Frontal cortex (tissue), 4 donors: ENCODE results near the gene SOX13. TPM values are rescaled to one million over a fixed set of nuclear protein-coding genes. Genes with fewer than 3 reads are reported as not detected.

Experiments
- DNase-seq, 2 donors: peaks; one replicate each; pipeline ENCODE4 v3.0.0; 2012; ENCODE audit warnings: low spot score in 2 of 2
- FAIRE-seq: peaks from 2 replicates; lab custom pipeline; 2012; peaks lifted over from hg19 to GRCh38; lab: Jason Lieb, UNC
- total RNA-seq: library from RNA; depleted of rRNA; stranded (reverse); fragments of >200 nt; gene quantifications from one replicate; pipeline ENCODE4 v1.2.3, GENCODE V29; 2014
- donor health status: control.
- donor health status: control.
- donor health status: control.

The SOX13 gene
- total RNA-seq, 1 donor from 2014 or later: 1.6 TPM

DNA sequence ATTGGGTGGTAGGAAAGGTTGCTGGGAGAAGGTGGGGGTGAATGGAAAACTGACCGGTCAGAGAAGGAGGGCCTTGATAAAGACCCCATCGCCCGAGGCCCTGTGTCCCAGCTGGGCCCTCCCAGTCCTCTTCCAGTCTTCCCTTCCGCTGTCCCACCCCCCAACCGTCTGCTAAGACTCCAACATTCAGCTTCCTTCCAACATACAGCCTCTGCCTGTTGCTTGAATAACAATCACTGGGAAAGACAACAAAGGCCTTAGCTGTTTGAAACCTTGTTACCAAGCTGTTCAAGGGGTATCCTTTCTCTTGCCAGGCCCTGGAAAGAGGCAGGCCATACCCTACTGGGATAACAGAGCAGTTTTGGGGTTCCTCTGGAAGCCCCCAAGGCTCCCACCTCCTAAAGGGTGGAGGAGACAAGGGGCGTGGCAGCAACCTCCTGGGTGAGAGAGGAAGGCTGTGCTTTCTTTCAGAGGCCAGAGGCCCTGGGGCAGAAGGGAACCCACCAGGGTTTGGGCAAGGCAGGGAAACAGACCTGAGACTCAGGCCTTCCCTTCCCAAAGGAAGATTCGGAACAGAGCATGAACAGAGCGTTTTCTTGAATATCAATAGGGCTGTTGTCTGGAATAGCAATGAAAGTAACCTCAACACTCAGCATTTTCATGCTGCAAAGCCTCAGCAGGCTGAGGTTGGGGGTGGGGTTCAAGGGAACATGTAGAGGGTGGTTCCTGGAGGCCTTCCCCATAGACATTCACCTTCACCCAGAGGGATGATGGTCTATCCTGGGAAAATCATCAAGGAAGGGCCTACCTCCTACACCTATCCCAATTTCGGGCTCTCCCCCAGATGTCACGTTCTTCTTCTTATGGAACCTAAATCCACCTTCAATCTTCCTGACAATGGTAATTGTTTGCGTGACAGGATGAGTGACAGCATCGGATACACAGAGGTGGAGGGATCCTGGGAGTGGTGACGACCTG, 74.8 kb downstream of the SOX13 start:
- DNase-seq (no peak), FAIRE-seq (no peak)

DNA sequence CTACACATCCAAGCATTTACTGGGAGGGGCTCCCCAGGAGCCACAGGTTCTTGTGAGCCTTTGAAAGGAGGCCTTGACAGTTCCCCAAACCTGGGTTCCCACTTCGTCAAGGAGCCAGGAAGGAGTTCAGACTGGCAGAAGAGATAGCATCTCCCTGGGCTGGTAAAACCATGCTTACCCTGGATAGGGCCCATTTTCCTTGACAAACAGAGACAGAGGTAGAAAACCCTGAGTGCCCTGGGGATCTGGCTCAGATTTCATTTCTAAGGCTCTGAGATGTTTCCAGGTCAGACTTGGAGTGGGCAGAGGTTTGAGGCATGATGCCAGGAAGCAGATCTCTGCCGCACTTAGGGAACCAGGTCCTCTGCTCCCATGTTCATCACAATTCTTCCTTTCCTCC, 76.2 kb downstream of the SOX13 start:
- no peak for FAIRE-seq
- DNase-seq: no peak

DNA sequence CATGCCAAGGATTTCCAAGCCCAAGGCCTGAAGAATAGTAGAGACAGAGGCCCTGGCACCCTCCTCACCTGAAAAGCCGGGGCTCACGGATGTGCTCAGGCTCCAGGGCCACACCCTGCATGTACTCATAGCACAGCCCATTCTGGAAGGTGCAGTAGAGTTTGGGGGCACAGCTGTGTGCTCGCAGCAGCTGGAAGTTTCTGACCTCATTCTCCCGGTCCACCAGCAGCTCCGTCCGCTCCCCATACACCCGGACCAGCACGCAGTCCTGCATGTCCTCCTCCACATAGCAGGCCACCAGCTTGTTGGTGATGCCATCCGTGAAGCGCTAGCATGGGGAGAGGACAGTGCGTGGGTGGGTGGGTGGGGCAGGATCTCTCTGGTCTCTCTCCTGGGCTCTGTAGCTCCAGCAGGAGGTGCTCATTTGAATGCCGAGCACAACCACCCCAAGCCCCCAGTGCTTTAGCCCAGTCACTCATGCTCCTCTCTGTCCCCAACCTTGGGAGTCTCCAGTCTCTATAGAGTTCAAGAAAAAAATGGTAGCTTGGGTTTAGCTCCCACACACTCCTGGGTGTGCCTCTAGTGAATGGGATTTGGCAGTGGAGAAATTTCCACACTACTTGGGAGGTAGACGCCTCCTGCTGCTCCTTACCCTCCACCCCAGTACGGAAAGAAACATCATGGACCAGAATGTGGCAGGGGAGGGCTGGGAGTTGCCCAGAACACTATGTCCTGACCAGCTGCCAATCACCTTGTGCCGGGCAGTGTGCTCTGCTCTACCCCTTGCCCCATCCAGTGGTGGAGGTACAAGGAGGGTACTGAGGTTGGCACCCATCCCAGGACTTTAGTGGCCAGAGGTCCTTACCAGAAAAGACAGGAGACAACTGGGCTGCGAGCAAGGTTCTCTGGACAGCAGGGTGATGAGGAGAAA, 77.0 kb downstream of the SOX13 start:
- FAIRE-seq: no peak
- DNase-seq: no peak

DNA sequence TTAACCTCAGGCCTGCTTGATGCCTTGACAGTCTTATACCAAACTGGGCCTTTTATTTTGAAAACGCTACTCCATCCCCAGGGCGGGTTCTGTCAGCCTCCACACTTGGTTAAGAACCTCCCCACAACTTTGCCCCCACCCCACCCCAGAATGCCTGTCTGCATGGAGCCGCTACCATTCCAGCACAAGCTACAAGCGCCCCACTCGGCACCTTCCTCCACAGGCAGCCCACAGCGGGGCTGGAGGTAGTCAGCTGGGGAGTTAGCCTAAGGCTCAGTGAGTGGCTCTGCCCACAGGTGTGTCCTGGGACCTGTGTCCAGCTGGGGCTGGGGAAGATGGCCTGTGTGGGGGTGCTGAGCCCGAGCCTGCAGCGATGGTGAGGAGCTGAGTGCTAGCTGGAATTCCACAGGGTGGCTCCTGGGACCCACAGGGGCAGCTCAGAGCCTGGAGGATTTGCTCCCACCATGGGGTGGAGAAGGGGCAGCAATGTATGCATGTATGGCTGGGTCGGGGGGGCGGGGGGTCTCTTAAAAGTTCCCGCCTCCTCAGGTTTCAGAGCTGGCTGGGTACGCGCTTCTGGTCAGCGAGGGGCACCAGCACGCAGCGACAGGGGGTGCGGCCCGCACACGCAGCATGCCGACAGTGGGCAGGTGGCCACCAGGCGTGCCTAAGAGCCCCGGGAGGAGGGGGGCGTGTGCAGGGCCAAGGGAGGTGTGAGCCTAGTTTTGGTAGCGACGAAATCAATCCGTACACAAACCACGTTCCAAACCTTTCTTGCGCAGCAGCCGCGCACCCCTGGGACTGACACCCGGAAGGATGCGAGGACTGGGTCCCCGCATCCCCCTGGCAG, 78.0 kb downstream of the SOX13 start:
- FAIRE-seq: no peak
- no peak for DNase-seq

DNA sequence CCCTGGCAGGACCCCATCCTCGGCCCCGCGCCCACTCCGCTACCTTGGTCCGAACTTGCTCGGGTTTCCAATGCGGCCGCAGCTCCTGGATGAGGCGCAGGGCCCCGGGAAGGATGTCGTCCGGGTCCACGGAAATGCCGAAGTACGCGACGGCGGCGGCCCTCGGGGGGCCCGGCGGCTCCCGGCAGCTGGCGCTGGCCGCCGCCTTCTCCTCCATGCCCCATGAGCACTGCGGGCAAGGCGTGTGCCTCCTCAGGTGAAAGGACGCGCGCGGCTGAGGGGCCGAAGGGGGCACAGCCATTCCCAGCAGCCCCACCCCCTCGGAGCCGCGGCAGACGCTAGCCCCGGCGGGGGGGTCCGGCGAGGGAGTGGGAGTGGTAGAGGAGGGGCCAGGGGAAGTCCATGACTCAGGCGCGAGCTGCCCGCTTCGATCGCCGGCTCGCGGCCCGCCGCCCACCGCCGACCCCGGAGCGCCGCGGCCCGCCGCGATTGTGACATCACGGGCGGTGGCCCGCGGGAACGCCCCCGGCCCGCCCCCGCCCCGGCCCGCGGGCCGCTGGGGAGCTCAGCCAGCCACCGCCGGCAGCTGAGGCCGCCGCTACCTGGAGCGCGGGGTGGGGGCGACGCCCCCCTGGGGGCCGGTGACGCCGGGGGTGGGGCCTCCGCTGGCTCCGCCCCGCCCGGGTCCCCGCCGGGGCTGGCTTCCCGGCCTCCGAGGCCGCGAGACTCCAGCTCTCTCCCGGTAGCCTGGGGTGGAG, 78.8 kb downstream of the SOX13 start, which contains the start of gene ETNK2:
TSS of gene ETNK2 (minus strand) at position 493 of the 758 bp plus-strand sequence. CDS start at position 301, 192 bp downstream.
- FAIRE-seq (no peak), DNase-seq (peak; percentile 71 to 92)

DNA sequence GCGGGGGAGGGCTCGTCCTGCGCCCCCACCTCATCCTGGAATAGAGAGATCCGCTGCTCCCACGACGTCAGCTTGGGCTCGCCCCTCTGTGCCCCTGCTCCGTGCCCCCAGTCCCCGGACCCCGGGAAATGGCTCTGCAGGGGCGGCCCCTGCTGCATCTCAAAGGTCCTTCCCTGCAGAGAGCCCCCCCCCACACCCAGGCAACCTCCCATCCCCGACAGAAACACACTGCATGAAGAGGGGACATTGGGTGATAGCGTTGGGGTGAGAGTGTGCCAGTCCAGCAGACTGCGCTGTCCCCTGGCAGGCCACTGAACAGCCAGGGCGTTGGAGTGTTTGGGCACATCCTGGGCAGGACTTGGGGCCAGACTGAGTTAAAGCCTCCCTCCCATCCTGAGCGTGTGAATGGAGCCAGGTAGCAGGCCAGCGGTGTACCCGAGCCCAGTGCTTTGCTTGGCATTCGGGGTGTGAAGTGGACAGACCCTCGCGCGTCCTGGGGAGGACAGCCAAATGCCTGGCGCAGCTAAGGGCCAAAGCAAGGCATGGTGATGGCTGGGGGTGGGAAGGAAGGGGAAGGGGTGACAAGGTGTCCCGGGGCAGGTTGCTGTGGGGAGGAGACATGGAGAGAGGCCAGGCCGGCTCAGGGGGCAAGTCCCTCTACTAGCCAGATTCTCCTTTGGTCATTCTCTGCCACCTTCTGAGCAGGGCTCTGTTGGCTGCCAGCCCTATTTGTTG, 79.6 kb downstream of the SOX13 start:
- DNase-seq: no peak
- no peak for FAIRE-seq

DNA sequence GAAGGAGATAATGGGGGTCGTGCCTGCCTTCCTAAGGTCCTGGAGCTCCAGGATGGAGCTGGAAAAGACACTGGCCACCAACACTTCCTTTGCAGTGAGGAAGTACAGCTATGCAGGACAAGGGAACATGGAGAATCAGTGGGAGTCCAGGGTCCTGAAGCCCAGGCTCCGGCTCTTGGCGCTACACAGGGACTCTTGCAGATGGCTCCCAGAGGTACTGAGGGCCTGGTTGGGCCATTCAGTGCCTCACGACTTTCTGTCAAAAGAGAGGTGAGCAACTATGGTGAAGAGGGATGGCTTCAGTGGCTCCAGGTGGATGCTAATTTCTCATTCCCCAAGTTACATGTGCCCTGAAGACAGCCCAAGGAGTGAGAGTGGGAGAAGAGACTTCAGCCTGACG, 80.8 kb downstream of the SOX13 start:
- FAIRE-seq (no peak), DNase-seq (no peak)

DNA sequence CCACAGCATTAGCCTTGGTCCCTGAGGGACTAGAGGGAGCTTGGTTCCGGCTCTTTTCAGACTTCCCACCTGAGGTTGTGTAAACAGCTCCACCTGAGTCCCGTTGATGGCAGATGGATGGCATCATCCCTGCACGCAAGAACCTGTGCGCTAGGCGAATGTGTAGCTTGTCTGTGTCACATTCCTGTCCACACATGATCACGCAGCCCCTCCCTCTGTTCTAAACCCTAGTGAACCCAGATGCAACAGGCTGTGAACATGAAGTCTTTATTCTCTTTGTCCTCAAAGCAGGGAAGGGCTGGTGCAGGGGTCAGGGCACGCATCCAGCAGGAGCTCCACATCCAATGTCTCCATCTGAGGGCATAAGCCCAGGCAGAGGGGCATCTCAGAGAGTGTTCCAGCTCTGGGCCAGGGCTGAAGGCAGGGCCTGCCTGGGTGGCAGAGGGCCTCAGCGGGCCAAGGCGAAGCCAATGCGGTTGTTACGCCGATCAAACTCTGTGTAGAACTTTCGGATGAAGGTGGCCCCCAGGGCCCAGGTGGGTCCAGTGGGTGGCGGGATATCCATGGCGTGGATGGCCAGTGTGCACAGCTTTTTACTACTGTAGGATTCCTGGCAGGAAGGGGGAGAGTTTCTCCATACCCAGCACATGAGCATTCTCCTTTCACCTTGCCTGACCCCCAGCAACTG, 81.8 kb downstream of the SOX13 start:
- DNase-seq: no peak

DNA sequence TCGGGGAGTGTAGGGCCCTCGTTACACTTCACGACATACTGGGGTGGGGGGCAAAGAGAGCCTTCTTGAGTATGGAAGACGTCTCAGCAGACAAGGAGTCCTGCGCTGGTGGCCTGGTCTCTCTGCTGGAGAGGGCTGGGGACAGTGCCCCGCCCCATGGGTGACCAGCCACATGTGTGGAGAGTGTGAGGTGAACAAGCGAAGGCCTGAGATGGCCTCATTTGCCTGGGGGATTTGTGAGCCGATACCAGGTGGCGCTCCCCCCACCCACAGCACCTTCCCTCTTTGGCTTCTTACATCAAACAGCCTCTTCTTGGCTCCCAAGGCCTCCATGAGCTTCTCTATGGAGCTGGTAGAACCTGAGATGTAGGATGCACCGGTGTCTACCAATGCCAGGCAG, 83.0 kb downstream of the SOX13 start:
- DNase-seq (no peak), FAIRE-seq (no peak)

More for the DNA sequence above, 81.8 kb downstream of the SOX13 start:
- no peak for FAIRE-seq

DNA sequence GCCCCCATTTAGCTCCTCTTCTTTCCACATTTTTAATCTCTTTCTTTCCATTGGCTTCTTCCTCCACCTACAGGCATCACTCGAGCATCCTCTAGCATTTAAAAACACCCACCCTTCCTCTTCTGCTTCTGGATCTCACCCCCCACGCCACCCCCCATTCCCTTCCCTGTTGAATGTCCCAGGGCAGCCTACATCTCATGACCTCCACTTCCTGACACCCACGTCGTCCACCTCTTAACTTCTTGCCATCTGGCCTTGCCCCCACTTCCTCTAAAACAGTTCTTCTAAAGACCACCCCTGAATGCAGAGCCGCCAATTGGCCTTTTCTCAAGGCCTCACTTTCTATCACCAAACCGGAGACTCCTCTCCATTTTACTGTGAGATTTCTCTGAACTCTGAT, 85.0 kb downstream of the SOX13 start:
- DNase-seq (no peak), FAIRE-seq (no peak)

DNA sequence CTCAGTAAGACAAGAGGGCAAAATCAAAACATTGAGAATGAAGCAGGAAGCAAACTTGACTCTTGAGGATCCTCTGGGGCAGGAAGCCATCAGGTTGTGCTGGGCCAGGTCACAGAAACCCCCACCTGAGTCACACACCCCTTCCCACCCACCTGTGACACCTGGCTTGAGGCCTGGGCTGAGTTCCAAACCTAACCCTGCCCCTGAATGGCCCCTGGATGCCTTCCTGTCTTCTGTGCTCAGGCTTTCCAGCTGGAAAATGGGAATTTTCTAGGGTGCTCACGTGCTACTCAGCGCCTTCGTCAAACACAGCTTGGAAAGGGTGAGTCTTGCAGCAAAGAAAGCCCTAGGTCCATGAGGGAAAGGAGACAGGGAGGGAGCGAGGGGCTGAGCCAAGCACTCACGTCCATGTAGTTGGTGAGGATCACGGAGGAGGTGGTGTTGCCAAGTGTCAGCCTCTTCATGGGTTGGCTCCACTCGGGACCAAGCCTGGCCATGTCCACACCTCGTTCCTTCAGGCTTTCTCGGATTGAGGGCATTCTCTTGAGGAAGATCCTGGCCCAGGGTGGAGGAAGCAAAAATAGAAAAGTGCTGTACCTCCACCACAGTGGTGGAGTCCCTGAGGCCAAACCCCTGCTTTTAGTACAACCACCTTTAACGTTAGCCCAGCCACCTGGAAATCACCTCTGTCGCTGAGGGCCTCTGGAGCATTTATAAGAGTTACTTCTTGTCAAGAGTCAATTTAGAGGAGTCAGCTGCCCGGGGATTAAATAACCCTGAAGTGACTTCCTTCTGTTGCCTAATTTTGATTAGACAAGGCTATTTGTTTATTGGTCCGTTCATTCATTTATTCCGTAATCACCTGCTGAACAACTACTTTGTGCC, 88.9 kb downstream of the SOX13 start:
- no peak for DNase-seq
- FAIRE-seq: no peak

DNA sequence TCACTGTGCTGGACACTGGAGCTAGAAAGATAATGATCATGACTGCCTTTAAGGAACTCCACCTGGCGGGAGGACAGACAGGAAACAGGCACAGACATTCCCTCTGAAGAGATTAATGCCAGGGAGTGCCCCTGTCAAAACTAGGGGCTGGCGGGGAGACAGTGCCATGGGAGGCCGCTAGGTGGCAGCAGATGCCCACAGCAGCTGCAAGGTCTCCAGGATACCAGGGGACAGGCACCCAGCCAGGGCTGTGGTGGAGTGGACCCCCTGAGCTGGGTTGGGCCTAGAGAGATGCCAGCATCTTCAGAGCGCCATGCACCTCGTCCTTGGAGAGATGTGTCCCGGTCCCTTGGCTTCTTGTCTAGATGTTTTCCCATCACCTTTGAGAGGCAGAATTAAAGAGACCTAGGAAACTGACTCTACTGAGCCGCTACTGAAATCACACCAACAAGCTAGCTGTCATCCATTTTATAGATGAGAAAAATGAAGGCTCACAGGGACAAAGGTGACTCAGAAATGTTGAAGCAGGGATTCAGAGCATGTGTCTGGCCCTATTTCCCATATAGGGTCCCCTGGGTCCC, 89.7 kb downstream of the SOX13 start:
- no peak for FAIRE-seq
- peak; percentile 58 to 81 for DNase-seq

DNA sequence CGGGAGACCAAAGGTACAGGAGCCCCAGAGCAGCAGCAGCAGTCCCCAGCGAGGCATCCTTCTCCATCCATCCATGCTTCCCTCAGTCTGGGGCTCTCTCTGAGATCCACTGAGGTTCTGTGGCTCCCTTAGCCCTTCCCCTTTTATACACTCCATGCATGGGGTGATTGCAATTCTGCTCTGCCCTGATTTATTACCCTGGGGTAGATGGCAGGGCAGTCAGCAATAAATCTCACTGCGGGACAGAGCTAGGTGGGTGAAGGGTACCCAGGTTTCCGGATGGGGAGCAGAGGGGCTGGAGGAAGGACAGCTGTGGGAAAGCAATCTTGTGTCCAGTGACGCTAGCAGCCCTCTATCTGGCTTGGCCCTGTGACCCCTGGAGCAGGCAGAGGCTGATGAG, 93.3 kb downstream of the SOX13 start, which contains the start of gene REN:
TSS of gene REN (minus strand) at position 119 of the 400 bp plus-strand sequence. CDS start at position 75, 44 bp downstream.
- no peak for DNase-seq
- no peak for FAIRE-seq

DNA sequence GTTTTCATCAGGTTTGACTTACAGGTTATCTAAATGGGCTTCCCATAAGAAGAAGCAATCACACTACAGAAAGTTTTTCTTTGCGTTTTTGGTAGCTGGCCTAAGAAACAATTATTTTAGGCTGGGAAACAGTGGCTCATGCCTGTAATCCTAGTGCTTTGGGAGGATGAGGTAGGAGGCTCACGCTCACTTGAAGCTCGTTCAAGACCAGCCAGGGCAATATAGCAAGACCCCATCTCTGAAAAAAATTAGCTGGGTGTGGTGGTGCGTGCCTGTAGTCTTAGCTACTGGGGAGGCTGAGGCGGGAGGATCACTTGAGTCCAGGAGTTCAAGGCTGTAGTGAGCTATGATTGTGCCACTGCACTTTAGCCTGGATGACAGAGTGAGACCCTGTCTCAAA, 94.8 kb downstream of the SOX13 start:
- DNase-seq (no peak), FAIRE-seq (no peak)

DNA sequence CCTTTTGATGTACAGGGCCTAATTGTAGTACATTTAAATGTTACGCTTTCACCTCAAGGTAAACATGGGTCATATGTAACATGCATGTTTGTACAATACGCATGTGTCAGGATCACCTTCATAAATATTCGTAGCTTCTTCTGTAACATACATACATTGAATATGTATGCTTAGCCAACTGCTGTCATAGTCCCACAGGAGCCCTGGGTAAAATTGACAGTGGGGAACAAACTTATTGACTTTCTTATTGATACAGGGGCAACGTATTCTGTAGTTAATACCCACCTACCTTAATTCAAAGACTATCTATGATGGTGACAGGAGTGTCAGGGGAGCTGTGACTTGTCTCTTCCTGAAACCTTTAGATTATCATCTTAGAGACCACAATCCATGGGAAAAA, 96.9 kb downstream of the SOX13 start:
- no peak for FAIRE-seq

DNA sequence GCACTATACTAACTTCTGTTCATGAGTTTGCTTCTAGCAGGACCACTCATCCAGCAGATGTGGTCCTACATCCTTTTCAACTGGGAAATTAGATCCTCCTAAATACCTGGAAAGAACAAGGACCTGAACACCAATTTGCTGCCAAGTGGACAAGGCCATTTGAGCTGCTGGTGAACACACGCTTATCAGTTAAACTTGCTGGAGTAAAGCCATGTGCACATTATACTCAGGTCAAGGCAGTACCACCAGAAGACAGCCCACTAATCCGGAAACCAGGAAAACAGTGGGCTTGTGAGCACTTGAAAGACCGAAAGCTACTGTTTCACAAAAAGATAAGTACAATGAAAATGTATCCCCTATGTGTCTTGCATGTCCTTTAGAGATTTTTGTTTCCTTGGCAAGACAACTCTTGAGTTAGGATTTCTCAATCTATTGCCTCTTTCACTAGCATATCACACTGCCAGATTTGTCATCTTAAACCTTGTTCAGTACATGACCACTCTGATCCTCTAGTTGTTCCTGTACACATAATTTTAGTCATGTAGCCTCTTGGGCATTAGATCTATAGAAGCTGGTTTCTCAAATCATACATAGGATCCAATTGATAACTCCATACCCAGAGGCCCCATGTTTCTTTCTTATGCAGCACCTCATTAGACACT, 97.7 kb downstream of the SOX13 start:
- FAIRE-seq (no peak), DNase-seq (no peak)

More for the DNA sequence above, 96.9 kb downstream of the SOX13 start:
- DNase-seq: no peak
